Neural progenitor cell (in vitro differentiated cells): ENCODE results near the gene XG. TPM values are rescaled to one million over a fixed set of nuclear protein-coding genes. Genes with fewer than 3 reads are reported as not detected.
"Not testable (repeated sequence)": the region's sequence is repeated elsewhere in the genome, so short reads cannot be mapped to it uniquely, and the experiment has no call there.

ENCODE experiments used
- DNase-seq: peaks from one replicate; pipeline ENCODE4 v3.0.0-alpha.2; 2016; ENCODE audit warnings: low spot score
- H2AFZ ChIP-seq: fragments of 200-600 bp; sonication (generic); replicated peaks from 2 replicates; pipeline ENCODE4 v1.6.1; 2016; ENCODE audit warnings: antibody characterized with exemption
- H3F3A ChIP-seq: fragments of 200-600 bp; sonication (generic); 2 replicates; pipeline ENCODE4 v1.6.1; 2016; ENCODE audit warnings: antibody characterized with exemption, low read depth
- H3K27ac ChIP-seq: fragments of 200-600 bp; sonication (generic); 2 replicates; pipeline ENCODE4 v1.5.1; 2016; ENCODE audit warnings: mild to moderate bottlenecking
- H3K27me3 ChIP-seq: fragments of 200-600 bp; sonication (generic); 2 replicates; pipeline ENCODE4 v1.6.1; 2016; ENCODE audit warnings: mild to moderate bottlenecking, moderate library complexity
- H3K36me3 ChIP-seq: fragments of 200-600 bp; sonication (generic); 2 replicates; pipeline ENCODE4 v1.5.1; 2016
- H3K4me1 ChIP-seq: fragments of 200-600 bp; sonication (generic); 2 replicates; pipeline ENCODE4 v1.6.1; 2016; ENCODE audit warnings: mixed run types
- H3K4me2 ChIP-seq: fragments of 200-600 bp; sonication (generic); 2 replicates; pipeline ENCODE4 v1.6.1; 2016
- H3K4me3 ChIP-seq: fragments of 200-600 bp; sonication (generic); 2 replicates; pipeline ENCODE4 v1.5.1; 2016
- H3K79me2 ChIP-seq: fragments of 200-600 bp; sonication (generic); 2 replicates; pipeline ENCODE4 v1.6.1; 2016; ENCODE audit warnings: low read depth
- H3K9ac ChIP-seq: fragments of 200-600 bp; sonication (generic); 2 replicates; pipeline ENCODE4 v1.6.1; 2016
- H3K9me3 ChIP-seq: fragments of 200-600 bp; sonication (generic); 2 replicates; pipeline ENCODE4 v1.5.1; 2016; ENCODE audit warnings: low read depth
- H4K20me1 ChIP-seq: fragments of 200-600 bp; sonication (generic); 2 replicates; pipeline ENCODE4 v1.6.1; 2016; ENCODE audit warnings: low read depth
- H3K27ac Mint-ChIP-seq: 3 replicates; pipeline ENCODE4 v1.8.0; 2021; ENCODE audit warnings: mixed read lengths
- H3K27me3 Mint-ChIP-seq: 2 replicates; pipeline ENCODE4 v1.8.0; 2022; ENCODE audit warnings: low read depth, mild to moderate bottlenecking, inconsistent platforms, moderate library complexity, mixed read lengths; ENCODE audit not compliant: insufficient read depth
- H3K36me3 Mint-ChIP-seq: 3 replicates; pipeline ENCODE4 v1.8.0; 2021; ENCODE audit warnings: mixed read lengths
- H3K4me1 Mint-ChIP-seq: 3 replicates; pipeline ENCODE4 v1.8.0; 2021; ENCODE audit warnings: mixed read lengths
- H3K4me3 Mint-ChIP-seq: 3 replicates; pipeline ENCODE4 v1.8.0; 2021; ENCODE audit warnings: mild to moderate bottlenecking, moderate library complexity, mixed read lengths
- H3K9me3 Mint-ChIP-seq: 3 replicates; pipeline ENCODE4 v1.8.0; 2020; ENCODE audit warnings: mixed read lengths
- CTCF ChIP-seq: fragments of 200-600 bp; sonication (generic); IDR thresholded peaks from 2 replicates; pipeline ENCODE4 v1.5.1; 2017; ENCODE audit warnings: antibody characterized with exemption, mild to moderate bottlenecking
- EZH2 ChIP-seq: fragments of 200-600 bp; sonication (generic); IDR thresholded peaks from 2 replicates; pipeline ENCODE4 v1.6.1; 2017; ENCODE audit warnings: antibody characterized with exemption, mild to moderate bottlenecking, moderate library complexity
- EZH2phosphoT487 ChIP-seq: fragments of 200-600 bp; sonication (generic); IDR thresholded peaks from 2 replicates; pipeline ENCODE4 v1.6.1; 2017; ENCODE audit warnings: antibody characterized with exemption
- total RNA-seq: library from RNA; depleted of rRNA; stranded (reverse); fragments of >200 nt; gene quantifications from 2 replicates; pipeline ENCODE4 v1.2.3, GENCODE V29; 2015; ENCODE audit warnings: low replicate concordance

Gene XG
- total RNA-seq, 1 donor from 2014 or later = not detected

DNA sequence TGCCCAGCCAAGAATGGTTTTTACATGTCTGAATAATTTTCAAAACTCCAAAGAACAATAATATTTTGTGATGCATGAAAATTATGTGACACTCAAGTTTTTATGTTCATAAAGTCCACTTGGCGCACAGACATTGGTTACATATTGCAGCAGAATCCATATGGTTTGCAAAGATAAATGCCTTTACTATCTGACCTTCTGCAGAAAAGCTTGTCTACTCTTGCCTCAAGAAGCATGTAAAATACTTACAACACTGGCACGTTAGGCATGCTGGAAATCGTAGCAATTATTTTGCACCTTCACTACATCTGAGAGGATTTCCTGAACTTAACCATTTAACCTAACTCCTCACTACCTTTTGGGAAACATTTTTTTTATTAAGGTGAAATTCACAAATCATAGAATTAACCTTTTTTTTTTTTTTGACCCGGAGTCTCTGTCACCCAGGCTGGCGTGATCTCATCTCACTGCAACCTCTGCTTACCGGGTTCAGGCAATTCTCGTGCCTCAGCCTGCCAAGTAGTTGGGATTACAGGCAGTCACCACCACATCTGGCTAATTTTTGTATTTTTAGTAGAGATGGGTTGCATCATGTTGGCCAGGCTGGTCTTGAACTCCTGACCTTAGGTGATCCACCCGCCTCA lies 3.5 kb upstream of the XG start:
- Histone ChIP-seq H3K4me1 (no peaks in the 10 kb centered on the region), H3K9ac (no peak overlapping the region), H3F3A (no peaks in the 10 kb centered on the region), H4K20me1 (no peaks in the 10 kb centered on the region), H3K79me2 (no peaks in the 10 kb centered on the region), H2AFZ (no peak overlapping the region), H3K4me2 (no peak overlapping the region), H3K27me3 (no peaks in the 10 kb centered on the region), H3K4me3 (no peak overlapping the region), H3K9me3 (no peaks in the 10 kb centered on the region), H3K36me3 (no peaks in the 10 kb centered on the region), H3K27ac (no peak overlapping the region)
- H3K27ac Mint-ChIP-seq = peak overlapping the region; percentile 25
- peaks cover 4% of the 10 kb centered on the region for H3K36me3 Mint-ChIP-seq
- H3K27me3 Mint-ChIP-seq = peaks cover 3% of the 10 kb centered on the region
- H3K9me3 Mint-ChIP-seq = peaks cover 2% of the 10 kb centered on the region
- TF ChIP-seq EZH2phosphoT487 (no peak), CTCF (no peak), EZH2 (no peak)
- H3K4me1 Mint-ChIP-seq = no peaks in the 10 kb centered on the region
- no peak overlapping the region for H3K4me3 Mint-ChIP-seq
- DNase-seq = no peak

- H3K36me3 Mint-ChIP-seq = no peaks in the 10 kb centered on the region
- Histone ChIP-seq H3K27me3 (no peaks in the 10 kb centered on the region), H3K4me1 (no peaks in the 10 kb centered on the region), H3K27ac (no peak overlapping the region), H3K4me3 (no peak overlapping the region), H2AFZ (no peak overlapping the region), H3K4me2 (no peak overlapping the region), H3K79me2 (no peaks in the 10 kb centered on the region), H3K9me3 (no peaks in the 10 kb centered on the region), H3F3A (no peaks in the 10 kb centered on the region), H4K20me1 (no peaks in the 10 kb centered on the region), H3K9ac (no peak overlapping the region), H3K36me3 (no peaks in the 10 kb centered on the region)
- peaks cover 3% of the 10 kb centered on the region for H3K27me3 Mint-ChIP-seq
- no peaks in the 10 kb centered on the region for H3K4me1 Mint-ChIP-seq
- no peak for DNase-seq
- H3K4me3 Mint-ChIP-seq = no peak overlapping the region
- peaks cover 2% of the 10 kb centered on the region for H3K9me3 Mint-ChIP-seq
- H3K27ac Mint-ChIP-seq = no peak overlapping the region
- no peak for TF ChIP-seq CTCF
- no peak for TF ChIP-seq EZH2phosphoT487
Measured at GRCh38 chrX:2748815-2749188, 3.0 kb upstream of the XG start.

DNA sequence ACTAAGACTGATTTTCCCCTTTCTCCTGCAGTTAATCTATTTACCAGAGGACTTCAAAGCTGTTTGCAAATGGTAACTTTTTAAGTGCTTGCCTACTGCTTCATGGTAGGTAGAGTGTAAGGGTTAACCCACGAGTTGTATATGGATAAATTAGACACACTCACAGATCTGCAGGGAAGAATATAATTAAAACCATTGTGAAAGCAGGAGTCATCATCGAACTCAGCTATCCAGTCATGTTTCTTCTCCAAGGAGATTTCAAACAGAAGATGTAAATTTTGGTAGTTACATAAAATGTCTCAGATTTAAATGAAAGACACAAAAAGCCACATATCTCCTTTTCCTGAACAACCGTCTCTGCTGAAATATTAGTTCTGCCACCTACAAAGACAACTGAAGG lies 549 bp upstream of the XG start:
- no peak overlapping the region for H3K27ac ChIP-seq
- Mint-ChIP-seq H3K27ac (no peak overlapping the region), H3K4me3 (no peak overlapping the region), H3K4me1 (no peaks in the 10 kb centered on the region), H3K36me3 (no peaks in the 10 kb centered on the region), H3K9me3 (peaks cover 2% of the 10 kb centered on the region), H3K27me3 (peaks cover 3% of the 10 kb centered on the region)
- H3F3A ChIP-seq = no peaks in the 10 kb centered on the region
- H3K9ac ChIP-seq = no peak overlapping the region
- no peaks in the 10 kb centered on the region for H3K79me2 ChIP-seq
- H4K20me1 ChIP-seq = no peaks in the 10 kb centered on the region
- H3K4me3 ChIP-seq = no peak overlapping the region
- H3K36me3 ChIP-seq = no peaks in the 10 kb centered on the region
- no peak overlapping the region for H3K4me2 ChIP-seq
- no peak overlapping the region for H2AFZ ChIP-seq
- TF ChIP-seq CTCF (no peak), EZH2 (no peak)
- H3K27me3 ChIP-seq = no peaks in the 10 kb centered on the region
- DNase-seq = no peak
- H3K4me1 ChIP-seq = no peaks in the 10 kb centered on the region
- no peaks in the 10 kb centered on the region for H3K9me3 ChIP-seq

DNA sequence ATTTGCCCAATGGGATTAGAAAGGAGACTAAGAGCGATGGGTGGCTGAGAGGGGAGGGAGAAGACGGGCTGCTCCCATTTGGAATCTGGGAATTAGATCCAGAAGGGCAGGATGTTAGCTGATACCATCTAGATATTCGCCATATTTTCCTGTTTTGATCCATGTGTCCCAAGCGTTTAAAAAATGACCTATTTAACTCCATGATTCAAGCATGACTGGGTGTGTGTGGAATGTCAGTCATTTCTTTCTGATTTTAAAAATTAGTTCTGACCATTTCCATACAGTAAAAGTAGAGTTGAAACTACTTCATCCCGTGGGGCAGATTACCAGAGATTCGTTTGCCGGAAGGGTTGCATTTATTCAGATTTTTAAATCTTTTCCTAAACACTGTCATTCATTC lies 601 bp downstream of the XG start:
- not testable (repeated sequence) for H3K36me3 ChIP-seq, H2AFZ ChIP-seq, H3K4me2 ChIP-seq, H3K9me3 Mint-ChIP-seq, H3K27me3 Mint-ChIP-seq, H3F3A ChIP-seq, H3K9me3 ChIP-seq, H3K4me1 ChIP-seq, H4K20me1 ChIP-seq, H3K27me3 ChIP-seq, H3K27ac ChIP-seq, H3K4me3 ChIP-seq, H3K27ac Mint-ChIP-seq, H3K4me3 Mint-ChIP-seq, H3K9ac ChIP-seq, H3K79me2 ChIP-seq, H3K4me1 Mint-ChIP-seq, H3K36me3 Mint-ChIP-seq, DNase-seq

GRCh38 chrX:2755163-2755715 lies 3.4 kb downstream of the XG start:
- not testable (repeated sequence) for H3K9me3 ChIP-seq, H3K27ac ChIP-seq, H3K36me3 Mint-ChIP-seq, H3K4me3 ChIP-seq, H3K36me3 ChIP-seq, DNase-seq, H3K27ac Mint-ChIP-seq, H3K9me3 Mint-ChIP-seq, H3K27me3 Mint-ChIP-seq, H4K20me1 ChIP-seq, H3K4me1 ChIP-seq, H3F3A ChIP-seq, H3K4me2 ChIP-seq, H3K9ac ChIP-seq, H3K27me3 ChIP-seq, H2AFZ ChIP-seq, H3K4me1 Mint-ChIP-seq, H3K79me2 ChIP-seq, H3K4me3 Mint-ChIP-seq
